Smooth muscle cell (in vitro differentiated cells): ENCODE data around the gene TPP1. TPM values are rescaled to one million over a fixed set of nuclear protein-coding genes. Genes with fewer than 3 reads are reported as not detected.

Source experiments
- DNase-seq: peaks from one replicate; lab custom pipeline; 2025; ENCODE audit not compliant: unreplicated experiment; lab: John Stamatoyannopoulos, UW
- H2AFZ ChIP-seq: fragments of 200-600 bp; sonication (generic); 2 replicates; pipeline ENCODE4 v1.6.0; 2016; ENCODE audit warnings: antibody characterized with exemption, low read depth, mild to moderate bottlenecking
- H3F3A ChIP-seq: fragments of 200-600 bp; sonication (generic); 2 replicates; pipeline ENCODE4 v1.6.0; 2017; ENCODE audit warnings: antibody characterized with exemption, low read depth
- H3K27ac ChIP-seq: fragments of 200-600 bp; sonication (generic); 2 replicates; pipeline ENCODE4 v1.5.1; 2016; ENCODE audit warnings: low read depth, mild to moderate bottlenecking
- H3K27me3 ChIP-seq: fragments of 200-600 bp; sonication (generic); 2 replicates; pipeline ENCODE4 v1.6.1; 2016; ENCODE audit warnings: low read depth, mild to moderate bottlenecking
- H3K36me3 ChIP-seq: fragments of 200-600 bp; sonication (generic); 2 replicates; pipeline ENCODE4 v1.5.1; 2016; ENCODE audit warnings: low read depth
- H3K4me1 ChIP-seq: fragments of 200-600 bp; sonication (generic); 2 replicates; pipeline ENCODE4 v1.5.1; 2016; ENCODE audit warnings: low read depth
- H3K4me2 ChIP-seq: fragments of 200-600 bp; sonication (generic); 2 replicates; pipeline ENCODE4 v1.6.0; 2016; ENCODE audit warnings: mild to moderate bottlenecking
- H3K4me3 ChIP-seq: fragments of 200-600 bp; sonication (generic); 2 replicates; pipeline ENCODE4 v1.5.1; 2016; ENCODE audit warnings: mild to moderate bottlenecking
- H3K79me2 ChIP-seq: fragments of 200-600 bp; sonication (generic); 2 replicates; pipeline ENCODE4 v1.6.0; 2016; ENCODE audit warnings: low read depth, mild to moderate bottlenecking
- H3K9ac ChIP-seq: fragments of 200-600 bp; sonication (generic); 2 replicates; pipeline ENCODE4 v1.6.0; 2016; ENCODE audit warnings: low read depth
- H3K9me3 ChIP-seq: fragments of 200-600 bp; sonication (generic); replicated peaks from 2 replicates; pipeline ENCODE4 v1.5.1; 2016; ENCODE audit warnings: low read depth
- H4K20me1 ChIP-seq: fragments of 200-600 bp; sonication (generic); 2 replicates; pipeline ENCODE4 v1.6.0; 2016; ENCODE audit warnings: low read depth
- WGBS: methylation state at CpG from one replicate; pipeline ENCODE4 v1.1.7; 2016; ENCODE audit warnings: low lambda C conversion rate; 5-methylcytosine and 5-hydroxymethylcytosine counted together
- polyA plus RNA-seq: library from polyadenylated mRNA; unstranded; fragments of >200 nt; fragmentation: Nextera tagmentation; extraction: Ambion mirVana; gene quantifications from 2 replicates; pipeline ENCODE4 v1.2.1, GENCODE V29; 2016
- total RNA-seq: library from RNA; depleted of rRNA; stranded (reverse); fragments of >200 nt; gene quantifications from 2 replicates; pipeline ENCODE4 v1.2.3, GENCODE V29; 2014
- TF ChIP-seq, protein P1 (sequence below): fragments of 200-600 bp; sonication (generic); IDR thresholded peaks from 2 replicates; pipeline ENCODE4 v1.5.1; 2017; ENCODE audit warnings: borderline replicate concordance, mild to moderate bottlenecking, antibody characterized with exemption; ENCODE audit not compliant: insufficient read depth, poor library complexity, severe bottlenecking

Gene TPP1
- total and polyA plus RNA-seq, 2 experiments from 2014 or later: 37.3 to 55.4 TPM

DNA sequence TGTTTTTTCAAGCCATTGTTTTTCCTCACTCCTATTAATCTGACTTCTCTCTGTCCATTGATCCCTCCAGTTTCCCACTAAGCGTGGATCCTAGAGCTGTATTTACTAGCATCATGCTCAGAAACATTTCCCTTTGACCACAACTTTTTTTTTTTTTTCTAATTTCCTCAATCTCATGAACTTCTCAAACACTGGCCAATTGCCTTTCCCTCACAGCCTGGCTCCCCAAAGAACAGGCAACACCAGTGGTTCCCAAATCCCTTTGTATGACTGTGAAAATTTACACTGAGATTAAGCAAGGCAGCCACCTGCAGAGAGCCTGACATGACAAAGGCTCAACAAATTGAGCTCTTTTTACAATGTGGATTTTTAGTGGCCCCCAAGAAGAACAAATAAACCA, 1.4 kb upstream of the TPP1 start:
- DNase-seq: no peak
- no peaks in the 10 kb centered on the region for H3K36me3 ChIP-seq
- H3F3A ChIP-seq: peaks cover 5% of the 10 kb centered on the region
- no peak overlapping the region for H3K27ac ChIP-seq
- no peaks in the 10 kb centered on the region for H3K9me3 ChIP-seq
- H3K4me1 ChIP-seq: peaks cover 13% of the 10 kb centered on the region
- TF ChIP-seq, protein P1, sequence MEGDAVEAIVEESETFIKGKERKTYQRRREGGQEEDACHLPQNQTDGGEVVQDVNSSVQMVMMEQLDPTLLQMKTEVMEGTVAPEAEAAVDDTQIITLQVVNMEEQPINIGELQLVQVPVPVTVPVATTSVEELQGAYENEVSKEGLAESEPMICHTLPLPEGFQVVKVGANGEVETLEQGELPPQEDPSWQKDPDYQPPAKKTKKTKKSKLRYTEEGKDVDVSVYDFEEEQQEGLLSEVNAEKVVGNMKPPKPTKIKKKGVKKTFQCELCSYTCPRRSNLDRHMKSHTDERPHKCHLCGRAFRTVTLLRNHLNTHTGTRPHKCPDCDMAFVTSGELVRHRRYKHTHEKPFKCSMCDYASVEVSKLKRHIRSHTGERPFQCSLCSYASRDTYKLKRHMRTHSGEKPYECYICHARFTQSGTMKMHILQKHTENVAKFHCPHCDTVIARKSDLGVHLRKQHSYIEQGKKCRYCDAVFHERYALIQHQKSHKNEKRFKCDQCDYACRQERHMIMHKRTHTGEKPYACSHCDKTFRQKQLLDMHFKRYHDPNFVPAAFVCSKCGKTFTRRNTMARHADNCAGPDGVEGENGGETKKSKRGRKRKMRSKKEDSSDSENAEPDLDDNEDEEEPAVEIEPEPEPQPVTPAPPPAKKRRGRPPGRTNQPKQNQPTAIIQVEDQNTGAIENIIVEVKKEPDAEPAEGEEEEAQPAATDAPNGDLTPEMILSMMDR: no peak
- H4K20me1 ChIP-seq: no peaks in the 10 kb centered on the region
- 67% methylated on average over 1 of the region's 1 CpG for WGBS
- H3K4me3 ChIP-seq: no peak overlapping the region
- H3K9ac ChIP-seq: no peak overlapping the region
- no peaks in the 10 kb centered on the region for H3K79me2 ChIP-seq
- H2AFZ ChIP-seq: no peak overlapping the region
- H3K4me2 ChIP-seq: no peak overlapping the region
- H3K27me3 ChIP-seq: no peaks in the 10 kb centered on the region

- H3K36me3 ChIP-seq: no peaks in the 10 kb centered on the region
- WGBS: 42% methylated on average over 15 of the region's 15 CpGs
- TF ChIP-seq, protein P1: no peak
- no peaks in the 10 kb centered on the region for H3K9me3 ChIP-seq
- H3K4me2 ChIP-seq: peak overlapping the region; percentile 98
- H2AFZ ChIP-seq: peak overlapping the region; percentile 81
- H4K20me1 ChIP-seq: no peaks in the 10 kb centered on the region
- H3K79me2 ChIP-seq: no peaks in the 10 kb centered on the region
- peak overlapping the region; percentile 74 for H3K27ac ChIP-seq
- H3F3A ChIP-seq: peaks cover 12% of the 10 kb centered on the region
- peak overlapping the region; percentile 92 for H3K9ac ChIP-seq
- H3K4me1 ChIP-seq: peaks cover 13% of the 10 kb centered on the region
- no peaks in the 10 kb centered on the region for H3K27me3 ChIP-seq
- peak overlapping the region; percentile 80 for H3K4me3 ChIP-seq
- DNase-seq: peak; percentile 21
These were observed 862 bp downstream of the TPP1 start for GRCh38 chr11:6618117-6619003.

DNA sequence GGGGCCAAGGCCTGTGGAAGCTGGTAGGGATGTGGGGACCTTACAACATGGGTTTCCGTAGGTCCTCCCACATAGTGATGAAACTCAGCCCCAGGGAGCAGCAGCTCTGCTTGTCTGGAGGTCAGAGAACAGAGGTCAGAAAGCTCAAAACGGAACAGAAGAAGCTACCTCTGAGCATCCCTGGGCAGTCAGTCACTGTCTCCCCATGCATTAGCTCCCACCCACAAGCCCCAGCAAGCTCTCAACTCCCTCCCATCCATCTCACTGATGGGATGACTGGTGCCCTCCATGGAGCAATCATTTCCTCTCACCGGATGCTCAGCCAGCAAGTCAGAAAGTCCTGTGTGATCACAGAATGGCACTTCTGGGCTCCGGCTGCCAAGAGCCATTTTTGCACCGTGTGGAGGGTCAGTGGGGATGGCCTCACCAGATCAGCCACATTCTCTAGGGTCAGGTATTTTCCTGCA, 1.9 kb downstream of the TPP1 start:
- Histone ChIP-seq H4K20me1 (no peaks in the 10 kb centered on the region), H3K9me3 (no peaks in the 10 kb centered on the region), H3K9ac (no peak overlapping the region), H3K79me2 (no peaks in the 10 kb centered on the region), H3K27ac (peak overlapping the region; percentile 74), H2AFZ (no peak overlapping the region), H3K36me3 (no peaks in the 10 kb centered on the region), H3K4me2 (peak overlapping the region; percentile 98), H3F3A (peaks cover 22% of the 10 kb centered on the region), H3K4me1 (peaks cover 19% of the 10 kb centered on the region), H3K27me3 (no peaks in the 10 kb centered on the region), H3K4me3 (no peak overlapping the region)
- TF ChIP-seq, protein P1: no peak
- WGBS: 94% methylated on average over 5 of the region's 5 CpGs
- no peak for DNase-seq
